Mesodermal cell (in vitro differentiated cells): ENCODE results near the gene MORC1. TPM values are rescaled to one million over a fixed set of nuclear protein-coding genes. Genes with fewer than 3 reads are reported as not detected.

Experiments
- H3K27ac ChIP-seq: 2 replicates; pipeline ENCODE4 v1.7.0; 2013; ENCODE audit warnings: mild to moderate bottlenecking, low read depth, low read length, moderate library complexity; ENCODE audit not compliant: severe bottlenecking
- H3K36me3 ChIP-seq: 2 replicates; pipeline ENCODE4 v1.7.1; 2013; ENCODE audit warnings: mild to moderate bottlenecking, low read length, moderate library complexity; ENCODE audit not compliant: control insufficient read depth, insufficient read depth
- H3K4me1 ChIP-seq: one replicate; pipeline ENCODE4 v1.7.1; 2013; ENCODE audit warnings: mild to moderate bottlenecking, low read length; ENCODE audit not compliant: insufficient read depth, control insufficient read depth, poor library complexity, severe bottlenecking
- H3K4me3 ChIP-seq: 2 replicates; pipeline ENCODE4 v1.7.0; 2013; ENCODE audit warnings: low read length, control low read depth, mild to moderate bottlenecking; ENCODE audit not compliant: insufficient read depth, poor library complexity, severe bottlenecking; ENCODE audit errors: extremely low read depth
- H3K9me3 ChIP-seq: 2 replicates; pipeline ENCODE4 v1.7.1; 2013; ENCODE audit warnings: mild to moderate bottlenecking, low read length, moderate library complexity; ENCODE audit not compliant: control insufficient read depth
- WGBS, 2 experiments: methylation state at CpG; one replicate each; pipeline ENCODE4 v1.1.5; 2013; ENCODE audit warnings: missing lambda C conversion rate in 2 of 2; ENCODE audit not compliant: insufficient coverage in 2 of 2; 5-methylcytosine and 5-hydroxymethylcytosine counted together
- polyA plus RNA-seq, 2 experiments: library from polyadenylated mRNA; stranded (reverse); fragments of 50-300 nt; gene quantifications; one replicate each; pipeline ENCODE4 v1.2.3, GENCODE V29; 2013

Gene MORC1, protein sequence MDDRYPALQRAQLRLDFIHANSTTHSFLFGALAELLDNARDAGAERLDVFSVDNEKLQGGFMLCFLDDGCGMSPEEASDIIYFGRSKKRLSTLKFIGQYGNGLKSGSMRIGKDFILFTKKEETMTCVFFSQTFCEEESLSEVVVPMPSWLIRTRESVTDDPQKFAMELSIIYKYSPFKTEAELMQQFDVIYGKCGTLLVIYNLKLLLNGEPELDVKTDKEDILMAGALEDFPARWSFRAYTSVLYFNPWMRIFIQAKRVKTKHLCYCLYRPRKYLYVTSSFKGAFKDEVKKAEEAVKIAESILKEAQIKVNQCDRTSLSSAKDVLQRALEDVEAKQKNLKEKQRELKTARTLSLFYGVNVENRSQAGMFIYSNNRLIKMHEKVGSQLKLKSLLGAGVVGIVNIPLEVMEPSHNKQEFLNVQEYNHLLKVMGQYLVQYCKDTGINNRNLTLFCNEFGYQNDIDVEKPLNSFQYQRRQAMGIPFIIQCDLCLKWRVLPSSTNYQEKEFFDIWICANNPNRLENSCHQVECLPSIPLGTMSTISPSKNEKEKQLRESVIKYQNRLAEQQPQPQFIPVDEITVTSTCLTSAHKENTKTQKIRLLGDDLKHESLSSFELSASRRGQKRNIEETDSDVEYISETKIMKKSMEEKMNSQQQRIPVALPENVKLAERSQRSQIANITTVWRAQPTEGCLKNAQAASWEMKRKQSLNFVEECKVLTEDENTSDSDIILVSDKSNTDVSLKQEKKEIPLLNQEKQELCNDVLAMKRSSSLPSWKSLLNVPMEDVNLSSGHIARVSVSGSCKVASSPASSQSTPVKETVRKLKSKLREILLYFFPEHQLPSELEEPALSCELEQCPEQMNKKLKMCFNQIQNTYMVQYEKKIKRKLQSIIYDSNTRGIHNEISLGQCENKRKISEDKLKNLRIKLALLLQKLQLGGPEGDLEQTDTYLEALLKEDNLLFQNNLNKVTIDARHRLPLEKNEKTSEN
- not detected for polyA plus RNA-seq (2013, experiment 1 of 2)
- 0.10 TPM for polyA plus RNA-seq (2013, experiment 2 of 2)

GRCh38 chr3:109117939-109118338 lies at the start of gene MORC1:
TSS of gene MORC1 (minus strand) at chr3:109118134. CDS start at chr3:109118059, 75 bp downstream.
- Histone ChIP-seq H3K4me3 (no peak within 1 kb of the TSS), H3K4me1 (no peaks in the 10 kb centered on the region), H3K36me3 (no peaks in the 10 kb centered on the region), H3K9me3 (no peaks in the 10 kb centered on the region), H3K27ac (no peak within 1 kb of the TSS)
- WGBS, 2 experiments: 90 to 95% methylated on average over 29 to 30 of the region's 38 CpGs

GRCh38 chr3:109165905-109166304 lies 48.0 kb upstream of the MORC1 start:
- no peaks in the 10 kb centered on the region for H3K9me3 ChIP-seq
- H3K36me3 ChIP-seq: no peaks in the 10 kb centered on the region
- WGBS, 2 experiments: 84% methylated on average over 2 of the region's 4 CpGs; no CpG with 5 or more reads in 1 of the 2 experiments
- no peak overlapping the region for H3K4me3 ChIP-seq
- no peak overlapping the region for H3K27ac ChIP-seq
- no peaks in the 10 kb centered on the region for H3K4me1 ChIP-seq

- no peaks in the 10 kb centered on the region for H3K36me3 ChIP-seq
Measured at GRCh38 chr3:109161487-109162123, 43.7 kb upstream of the MORC1 start.

DNA sequence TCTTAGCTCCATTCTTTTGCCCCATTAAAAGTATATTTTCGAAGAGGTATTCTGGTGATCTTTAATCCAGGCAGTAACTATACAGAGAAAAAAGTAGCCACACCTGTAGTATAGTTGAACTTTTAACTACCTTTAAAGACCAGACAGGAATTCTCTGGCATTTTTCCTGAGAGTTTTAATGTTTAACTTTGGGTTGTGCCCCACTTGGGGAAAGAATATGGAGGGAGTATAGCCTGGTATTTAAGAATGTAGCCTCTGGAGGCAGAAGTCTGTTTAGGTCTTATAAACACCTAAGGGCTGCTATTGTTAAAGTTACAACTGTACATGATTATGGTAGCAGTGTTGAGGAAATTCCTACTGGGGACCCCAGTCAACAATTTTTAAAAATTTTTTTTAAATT lies 37.9 kb upstream of the MORC1 start:
- WGBS, 2 experiments: no CpG with 5 or more reads among the region's 1 CpG
- Histone ChIP-seq H3K27ac (no peak overlapping the region), H3K9me3 (peaks cover 3% of the 10 kb centered on the region), H3K4me3 (no peak overlapping the region), H3K36me3 (no peaks in the 10 kb centered on the region), H3K4me1 (no peaks in the 10 kb centered on the region)

More at GRCh38 chr3:109161487-109162123, 43.7 kb upstream of the MORC1 start:
- 40 to 63% methylated on average over 1 to 2 of the region's 2 CpGs for WGBS, 2 experiments
- Histone ChIP-seq H3K4me3 (no peak overlapping the region), H3K27ac (no peak overlapping the region), H3K4me1 (no peaks in the 10 kb centered on the region), H3K9me3 (peaks cover 3% of the 10 kb centered on the region)

- WGBS, 2 experiments: 83 to 92% methylated on average over 1 to 2 of the region's 2 CpGs
- H3K4me3 ChIP-seq: no peak overlapping the region
- peaks cover 3% of the 10 kb centered on the region for H3K9me3 ChIP-seq
- H3K4me1 ChIP-seq: no peaks in the 10 kb centered on the region
- H3K27ac ChIP-seq: no peak overlapping the region
- no peaks in the 10 kb centered on the region for H3K36me3 ChIP-seq
Measured at GRCh38 chr3:109154979-109155378, 37.0 kb upstream of the MORC1 start.

DNA sequence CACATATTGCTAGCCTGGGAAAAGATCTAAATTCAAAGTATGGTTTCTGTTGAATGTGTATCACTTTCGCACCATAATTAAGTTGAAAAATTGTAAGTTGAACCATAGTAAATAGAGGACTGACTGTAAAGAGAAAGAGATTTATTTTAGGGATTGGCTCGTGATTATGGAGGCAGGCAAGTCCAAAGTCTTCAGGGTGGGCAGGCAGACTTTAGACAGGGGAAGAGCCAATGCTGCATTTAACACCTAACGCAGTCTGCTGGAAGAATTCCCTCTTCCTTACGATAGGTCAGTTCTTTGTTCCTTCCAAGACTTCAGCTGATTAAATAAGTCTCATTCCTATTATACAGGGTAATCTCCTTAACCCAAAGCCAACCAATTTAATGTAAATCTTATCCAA lies 34.4 kb upstream of the MORC1 start:
- no peaks in the 10 kb centered on the region for H3K9me3 ChIP-seq
- WGBS, 2 experiments: 85 to 95% methylated on average over 3 to 4 of the region's 4 CpGs
- no peaks in the 10 kb centered on the region for H3K4me1 ChIP-seq
- no peaks in the 10 kb centered on the region for H3K36me3 ChIP-seq
- no peak overlapping the region for H3K4me3 ChIP-seq
- no peak overlapping the region for H3K27ac ChIP-seq

DNA sequence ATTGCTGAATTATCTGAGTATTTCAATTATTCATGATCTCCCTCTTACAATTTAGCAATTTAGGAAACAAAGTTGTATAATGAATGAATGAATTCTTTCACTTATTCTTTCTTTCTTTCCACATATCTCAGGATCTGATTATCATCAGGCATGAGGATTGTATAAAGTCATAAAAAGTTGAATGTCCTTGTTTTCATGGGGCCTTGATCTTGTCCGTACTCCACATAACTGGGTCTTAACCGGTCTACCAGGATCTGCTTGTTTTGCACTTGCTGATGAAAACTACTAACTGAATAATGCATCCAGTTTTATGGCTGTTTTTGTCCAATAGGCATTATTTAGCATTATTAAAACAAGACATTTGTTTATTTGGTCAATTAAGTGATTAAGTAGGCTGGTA lies 31.1 kb upstream of the MORC1 start:
- Histone ChIP-seq H3K9me3 (no peaks in the 10 kb centered on the region), H3K27ac (no peak overlapping the region), H3K4me1 (no peaks in the 10 kb centered on the region), H3K4me3 (no peak overlapping the region), H3K36me3 (no peaks in the 10 kb centered on the region)
- WGBS, 2 experiments: 80% methylated on average over 1 of the region's 2 CpGs; no CpG with 5 or more reads in 1 of the 2 experiments

DNA sequence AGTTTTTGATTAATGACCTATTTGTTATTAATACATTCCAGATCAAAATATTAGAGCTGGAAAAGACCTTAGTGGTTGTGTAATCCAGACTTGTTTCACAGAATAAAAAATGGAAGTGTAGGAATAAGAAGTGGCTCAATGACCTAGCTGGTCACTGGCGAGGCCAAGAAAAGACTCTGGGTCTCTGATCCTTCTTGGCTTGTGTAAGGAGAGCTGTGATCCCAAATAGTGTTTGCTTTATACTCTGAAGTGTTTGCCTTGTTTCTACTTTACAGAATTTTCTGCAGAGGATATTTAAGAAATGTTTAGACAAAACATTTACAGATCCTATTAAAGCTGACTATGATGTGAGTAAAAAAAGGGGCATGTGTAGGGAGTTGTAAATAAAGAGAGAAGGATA lies 25.7 kb upstream of the MORC1 start:
- WGBS, 2 experiments: 100% methylated on average over 1 of the region's 1 CpG; no CpG with 5 or more reads in 1 of the 2 experiments
- Histone ChIP-seq H3K36me3 (no peaks in the 10 kb centered on the region), H3K27ac (no peak overlapping the region), H3K4me1 (no peaks in the 10 kb centered on the region), H3K9me3 (no peaks in the 10 kb centered on the region), H3K4me3 (no peak overlapping the region)

DNA sequence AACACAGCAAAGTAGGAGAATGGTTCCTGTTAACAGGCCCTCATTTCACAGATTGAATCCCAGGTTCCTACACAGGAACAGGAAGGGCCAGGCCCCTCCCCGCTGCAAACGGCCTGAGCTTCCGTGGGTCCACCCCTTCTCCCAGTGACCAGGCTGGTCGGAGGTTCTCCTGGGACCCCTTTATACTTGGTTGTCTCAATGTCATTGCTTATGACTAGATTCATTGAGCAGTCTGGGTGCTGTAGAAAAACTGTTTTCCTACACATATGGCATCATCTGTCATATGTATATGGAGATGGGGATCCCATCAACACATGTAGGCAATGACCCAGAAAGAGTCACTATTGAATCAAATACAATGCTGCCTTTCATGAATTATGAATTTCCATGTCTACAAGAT lies 22.4 kb upstream of the MORC1 start:
- 78 to 88% methylated on average over 3 to 4 of the region's 4 CpGs for WGBS, 2 experiments
- no peaks in the 10 kb centered on the region for H3K9me3 ChIP-seq
- no peak overlapping the region for H3K27ac ChIP-seq
- no peak overlapping the region for H3K4me3 ChIP-seq
- H3K36me3 ChIP-seq: no peaks in the 10 kb centered on the region
- no peaks in the 10 kb centered on the region for H3K4me1 ChIP-seq

DNA sequence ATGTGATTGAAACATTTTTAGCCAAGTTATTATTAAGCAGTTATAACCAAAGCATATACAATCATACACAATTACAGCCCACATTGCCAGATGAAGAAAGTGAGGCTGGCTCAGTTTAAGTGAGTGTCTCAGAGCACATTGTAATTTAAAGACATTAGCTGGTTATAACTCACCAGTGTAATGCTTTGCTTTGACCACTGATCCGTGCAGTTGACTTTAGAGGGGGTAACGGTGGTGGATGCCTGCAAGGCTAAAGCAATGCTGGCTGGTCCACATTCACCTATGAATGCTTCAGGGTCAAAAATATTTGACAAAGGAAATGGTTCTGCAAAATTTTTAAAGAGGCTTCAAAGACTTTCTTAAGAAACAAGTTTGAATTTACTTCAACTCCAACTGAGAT lies 19.8 kb upstream of the MORC1 start:
- no peak overlapping the region for H3K4me3 ChIP-seq
- WGBS, 2 experiments: 56 to 63% methylated on average over 2 of the region's 2 CpGs
- no peaks in the 10 kb centered on the region for H3K9me3 ChIP-seq
- no peak overlapping the region for H3K27ac ChIP-seq
- no peaks in the 10 kb centered on the region for H3K36me3 ChIP-seq
- no peaks in the 10 kb centered on the region for H3K4me1 ChIP-seq
